GM23338 (cell line): Measurements from ENCODE around the gene ELANE. TPM values are rescaled to one million over a fixed set of nuclear protein-coding genes. Genes with fewer than 3 reads are reported as not detected.

Experiments
- ATAC-seq: fragments of 200-7000 bp; cut with Tn5 transposase; 3 replicates; pipeline ENCODE4 v1.9.1; 2020
- DNase-seq: peaks from one replicate; pipeline ENCODE4 v3.0.0-alpha.2; 2015; ENCODE audit warnings: low spot score
- H2AFZ ChIP-seq: fragments of 200-600 bp; sonication (generic); 2 replicates; pipeline ENCODE4 v1.8.0; 2016; ENCODE audit warnings: antibody characterized with exemption, mild to moderate bottlenecking, moderate library complexity
- H3F3A ChIP-seq: fragments of 200-600 bp; sonication (generic); replicated peaks from 2 replicates; pipeline ENCODE4 v1.8.0; 2017; ENCODE audit warnings: antibody characterized with exemption, mixed run types, low read depth
- H3K27ac ChIP-seq: fragments of 200-600 bp; sonication (generic); 2 replicates; pipeline ENCODE4 v1.6.1; 2016; ENCODE audit warnings: low read depth
- H3K27me3 ChIP-seq: fragments of 200-600 bp; sonication (generic); 2 replicates; pipeline ENCODE4 v1.8.0; 2016; ENCODE audit warnings: mild to moderate bottlenecking, mixed run types, moderate library complexity; ENCODE audit not compliant: insufficient read depth
- H3K36me3 ChIP-seq: fragments of 200-600 bp; sonication (generic); 2 replicates; pipeline ENCODE4 v1.8.0; 2016; ENCODE audit warnings: mild to moderate bottlenecking; ENCODE audit not compliant: insufficient read depth
- H3K4me1 ChIP-seq: fragments of 200-600 bp; sonication (generic); 2 replicates; pipeline ENCODE4 v1.8.0; 2016; ENCODE audit warnings: mild to moderate bottlenecking, moderate library complexity; ENCODE audit not compliant: insufficient read depth
- H3K4me2 ChIP-seq: fragments of 200-600 bp; sonication (generic); 2 replicates; pipeline ENCODE4 v1.7.1; 2017; ENCODE audit warnings: mixed run types
- H3K4me3 ChIP-seq: fragments of 200-600 bp; sonication (generic); 2 replicates; pipeline ENCODE4 v1.6.1; 2016; ENCODE audit warnings: mixed run types
- H3K79me2 ChIP-seq: fragments of 200-600 bp; sonication (generic); replicated peaks from 2 replicates; pipeline ENCODE4 v1.8.0; 2017; ENCODE audit warnings: mild to moderate bottlenecking; ENCODE audit not compliant: insufficient read depth
- H3K9me2 ChIP-seq: fragments of 200-600 bp; sonication (generic); 2 replicates; pipeline ENCODE4 v1.8.0; 2017; ENCODE audit not compliant: insufficient read depth
- H4K20me1 ChIP-seq: fragments of 200-600 bp; sonication (generic); replicated peaks from 2 replicates; pipeline ENCODE4 v1.8.0; 2017; ENCODE audit warnings: mild to moderate bottlenecking; ENCODE audit not compliant: insufficient read depth
- H3K27ac Mint-ChIP-seq: 2 replicates; pipeline ENCODE4 v1.8.0; 2020; ENCODE audit warnings: inconsistent platforms, mild to moderate bottlenecking, moderate library complexity, mixed read lengths
- H3K27me3 Mint-ChIP-seq: 3 replicates; pipeline ENCODE4 v1.8.0; 2022; ENCODE audit warnings: low read depth, mild to moderate bottlenecking, moderate library complexity, mixed read lengths, inconsistent platforms; ENCODE audit not compliant: insufficient read depth, poor library complexity
- H3K36me3 Mint-ChIP-seq: 3 replicates; pipeline ENCODE4 v1.8.0; 2021; ENCODE audit warnings: low read depth, mild to moderate bottlenecking, inconsistent platforms, moderate library complexity, mixed read lengths
- H3K4me1 Mint-ChIP-seq: 3 replicates; pipeline ENCODE4 v1.8.0; 2020; ENCODE audit warnings: mild to moderate bottlenecking, inconsistent platforms, mixed read lengths
- H3K4me3 Mint-ChIP-seq: 3 replicates; pipeline ENCODE4 v1.8.0; 2021; ENCODE audit warnings: moderate library complexity, mild to moderate bottlenecking, inconsistent platforms, mixed read lengths
- H3K9me3 Mint-ChIP-seq: 3 replicates; pipeline ENCODE4 v1.8.0; 2020; ENCODE audit warnings: moderate library complexity, mild to moderate bottlenecking, inconsistent platforms, mixed read lengths
- CREB1 ChIP-seq: fragments of 250-450 bp; sonication (Bioruptor Pico); IDR thresholded peaks from 2 replicates; pipeline ENCODE4 v1.5.0; 2020; ENCODE audit warnings: low read depth, mild to moderate bottlenecking, moderate library complexity
- CTCF ChIP-seq, 2 experiments: fragments of 200-600 bp in 1 of 2; sonication (generic) in 1 of 2; conservative IDR thresholded peaks; 2 replicates each; pipeline versions ENCODE4 v1.5.1 to v1.6.1; 2016 to 2017; ENCODE audit warnings: antibody characterized with exemption in 2 of 2, low read depth in 2 of 2, mild to moderate bottlenecking in 2 of 2, moderate library complexity in 1 of 2
- EZH2 ChIP-seq: fragments of 200-600 bp; sonication (generic); IDR thresholded peaks from one replicate; pipeline ENCODE4 v1.8.0; 2017; ENCODE audit warnings: antibody characterized with exemption, mild to moderate bottlenecking, low read depth; ENCODE audit not compliant: unreplicated experiment
- EZH2phosphoT487 ChIP-seq: fragments of 200-600 bp; sonication (generic); IDR thresholded peaks from one replicate; pipeline ENCODE4 v1.8.1; 2018; ENCODE audit warnings: antibody characterized with exemption; ENCODE audit not compliant: unreplicated experiment
- JUNB ChIP-seq: IDR thresholded peaks from one replicate; pipeline ENCODE4 v1.6.1; 2016; ENCODE audit warnings: antibody characterized with exemption; ENCODE audit not compliant: unreplicated experiment
- NANOG ChIP-seq: IDR thresholded peaks from 2 replicates; pipeline ENCODE4 v1.6.1; 2016; ENCODE audit warnings: antibody characterized with exemption, borderline replicate concordance
- POLR2AphosphoS5 ChIP-seq: IDR thresholded peaks from 2 replicates; pipeline ENCODE4 v1.6.1; 2016; ENCODE audit warnings: antibody characterized with exemption, low read depth
- REST ChIP-seq: IDR thresholded peaks from one replicate; pipeline ENCODE4 v1.6.1; 2018; ENCODE audit warnings: antibody characterized with exemption; ENCODE audit not compliant: unreplicated experiment
- ZNF114 ChIP-seq: fragments of 250-450 bp; sonication (Bioruptor Pico); IDR thresholded peaks from 2 replicates; pipeline ENCODE4 v1.5.0; 2020; ENCODE audit warnings: mild to moderate bottlenecking, moderate library complexity
- polyA plus RNA-seq: library from polyadenylated mRNA; unstranded; fragments of >200 nt; fragmentation: Nextera tagmentation; extraction: Ambion mirVana; gene quantifications from 2 replicates; pipeline ENCODE4 v1.2.1, GENCODE V29; 2016
- total RNA-seq: library from RNA; depleted of rRNA; stranded (reverse); fragments of >200 nt; shearing (Covaris generic); gene quantifications from 2 replicates; pipeline ENCODE4 v1.2.3, GENCODE V29; 2014
- TF ChIP-seq, protein P1 (sequence below): IDR thresholded peaks from 2 replicates; pipeline ENCODE4 v1.6.1; 2016; ENCODE audit warnings: antibody characterized with exemption

ELANE gene
- total and polyA plus RNA-seq, 2 experiments from 2014 or later = not detected

- H3K9me2 ChIP-seq = no peaks in the 10 kb centered on the region
- Mint-ChIP-seq H3K4me1 (peaks cover 5% of the 10 kb centered on the region), H3K36me3 (peaks cover 42% of the 10 kb centered on the region), H3K27me3 (peaks cover 28% of the 10 kb centered on the region), H3K9me3 (peaks cover 11% of the 10 kb centered on the region), H3K27ac (no peak overlapping the region), H3K4me3 (no peak overlapping the region)
- peaks cover 9% of the 10 kb centered on the region; the same call in 1 of the 2 replicates for H4K20me1 ChIP-seq
- H3F3A ChIP-seq = peaks cover 22% of the 10 kb centered on the region
- H2AFZ ChIP-seq = no peak overlapping the region
- H3K36me3 ChIP-seq = no peaks in the 10 kb centered on the region
- H3K4me2 ChIP-seq = no peak overlapping the region
- H3K27ac ChIP-seq = no peak overlapping the region
- TF ChIP-seq JUNB = no peak
- H3K79me2 ChIP-seq = no peaks in the 10 kb centered on the region
- H3K27me3 ChIP-seq = no peaks in the 10 kb centered on the region
- ATAC-seq = no peak
- H3K4me1 ChIP-seq = no peaks in the 10 kb centered on the region
- no peak overlapping the region for H3K4me3 ChIP-seq
- no peak for DNase-seq
Observed at GRCh38 chr19:869245-870177, 17.4 kb downstream of the ELANE start.

DNA sequence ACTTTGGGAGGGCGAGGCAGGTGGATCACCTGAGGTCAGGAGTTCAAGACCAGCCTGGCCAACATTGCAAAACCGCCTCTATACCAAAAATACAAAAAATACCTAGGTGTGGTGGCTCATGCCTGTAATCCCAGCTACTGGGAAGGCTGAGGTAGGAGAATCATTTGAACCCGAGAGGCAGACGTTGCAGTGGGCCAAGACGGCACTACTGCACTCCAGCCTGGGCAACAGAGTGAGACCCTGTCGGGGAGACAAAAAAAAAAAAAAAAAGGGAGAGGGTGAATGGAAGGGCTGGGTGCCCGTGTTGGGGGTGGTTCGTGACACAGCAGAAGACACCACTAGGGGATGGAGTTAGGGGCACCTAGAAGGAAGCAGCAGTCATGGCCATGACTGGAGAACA, 18.2 kb downstream of the ELANE start:
- no peak overlapping the region for H3K27ac ChIP-seq
- no peak overlapping the region for H3K27ac Mint-ChIP-seq
- no peaks in the 10 kb centered on the region for H3K36me3 ChIP-seq

DNA sequence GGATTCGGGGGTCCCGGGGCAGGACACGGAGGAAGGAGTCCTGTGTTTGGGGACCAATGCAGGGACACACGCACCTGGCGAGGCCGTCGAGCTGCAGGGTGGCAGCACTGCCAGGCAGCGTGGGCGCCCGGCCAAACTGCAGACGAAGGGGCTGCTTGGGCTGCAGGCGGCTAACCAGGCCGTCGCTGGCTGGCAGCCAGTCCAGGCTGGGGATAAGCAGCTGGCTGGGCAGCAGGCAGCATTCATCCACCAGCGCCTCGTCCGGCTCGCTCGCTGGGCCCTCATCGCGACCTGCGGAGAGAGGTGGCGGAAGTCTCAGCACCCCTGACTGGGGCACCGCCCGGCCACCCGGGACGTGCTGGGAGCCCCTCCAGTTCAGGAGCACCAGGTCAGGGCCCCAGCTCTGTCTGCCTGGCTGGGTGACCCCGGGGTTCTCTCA, 18.9 kb downstream of the ELANE start:
- no peak overlapping the region for H3K4me2 ChIP-seq
- peaks cover 19% of the 10 kb centered on the region for H3F3A ChIP-seq
- H2AFZ ChIP-seq = no peak overlapping the region
- DNase-seq (no peak), ATAC-seq (peak; percentile 9)
- Mint-ChIP-seq H3K36me3 (peaks cover 47% of the 10 kb centered on the region), H3K27ac (no peak overlapping the region), H3K9me3 (peaks cover 11% of the 10 kb centered on the region), H3K4me1 (peaks cover 5% of the 10 kb centered on the region), H3K27me3 (peaks cover 28% of the 10 kb centered on the region), H3K4me3 (no peak overlapping the region)
- no peaks in the 10 kb centered on the region for H3K9me2 ChIP-seq
- no peaks in the 10 kb centered on the region for H3K4me1 ChIP-seq
- no peaks in the 10 kb centered on the region for H3K27me3 ChIP-seq
- no peak overlapping the region for H3K27ac ChIP-seq
- no peaks in the 10 kb centered on the region; the same call in 1 of the 2 replicates for H3K36me3 ChIP-seq
- no peaks in the 10 kb centered on the region for H3K79me2 ChIP-seq
- no peaks in the 10 kb centered on the region for H4K20me1 ChIP-seq
- no peak overlapping the region for H3K4me3 ChIP-seq
- TF ChIP-seq POLR2AphosphoS5 = no peak
- no peak for TF ChIP-seq NANOG
- TF ChIP-seq EZH2 = no peak
- TF ChIP-seq, protein P1, sequence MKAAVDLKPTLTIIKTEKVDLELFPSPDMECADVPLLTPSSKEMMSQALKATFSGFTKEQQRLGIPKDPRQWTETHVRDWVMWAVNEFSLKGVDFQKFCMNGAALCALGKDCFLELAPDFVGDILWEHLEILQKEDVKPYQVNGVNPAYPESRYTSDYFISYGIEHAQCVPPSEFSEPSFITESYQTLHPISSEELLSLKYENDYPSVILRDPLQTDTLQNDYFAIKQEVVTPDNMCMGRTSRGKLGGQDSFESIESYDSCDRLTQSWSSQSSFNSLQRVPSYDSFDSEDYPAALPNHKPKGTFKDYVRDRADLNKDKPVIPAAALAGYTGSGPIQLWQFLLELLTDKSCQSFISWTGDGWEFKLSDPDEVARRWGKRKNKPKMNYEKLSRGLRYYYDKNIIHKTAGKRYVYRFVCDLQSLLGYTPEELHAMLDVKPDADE = no peak
- no peak for TF ChIP-seq EZH2phosphoT487
- no peak for TF ChIP-seq REST

More for the DNA sequence above, 18.2 kb downstream of the ELANE start:
- Histone ChIP-seq H3K4me3 (no peak overlapping the region), H2AFZ (no peak overlapping the region), H3K9me2 (no peaks in the 10 kb centered on the region), H3F3A (peaks cover 20% of the 10 kb centered on the region), H4K20me1 (peaks cover 4% of the 10 kb centered on the region; the same call in 1 of the 2 replicates), H3K79me2 (no peaks in the 10 kb centered on the region), H3K4me2 (no peak overlapping the region), H3K27me3 (no peaks in the 10 kb centered on the region), H3K4me1 (no peaks in the 10 kb centered on the region)
- peaks cover 11% of the 10 kb centered on the region for H3K9me3 Mint-ChIP-seq
- H3K4me3 Mint-ChIP-seq = no peak overlapping the region
- ATAC-seq (no peak), DNase-seq (no peak)
- peaks cover 5% of the 10 kb centered on the region for H3K4me1 Mint-ChIP-seq
- peaks cover 45% of the 10 kb centered on the region for H3K36me3 Mint-ChIP-seq
- H3K27me3 Mint-ChIP-seq = peaks cover 26% of the 10 kb centered on the region
- TF ChIP-seq ZNF114 = no peak
- no peak for TF ChIP-seq CTCF (conservative IDR thresholded peaks at IDR 0.05; ENCODE audit: low read depth in 2 of 2)
- no peak for TF ChIP-seq EZH2
- TF ChIP-seq CREB1 (CRISPR knock-in tag) = no peak
